K562 (cell line): ENCODE measurements around the gene PRKCG. TPM values are rescaled to one million over a fixed set of nuclear protein-coding genes. Genes with fewer than 3 reads are reported as not detected.

ENCODE experiments used
- BRF2 ChIP-seq: IDR thresholded peaks from 3 replicates; pipeline ENCODE4 v1.6.1; 2011; ENCODE audit warnings: borderline replicate concordance, mild to moderate bottlenecking; ENCODE audit not compliant: insufficient read length, insufficient read depth
- EP300 ChIP-seq: IDR thresholded peaks from 2 replicates; pipeline ENCODE4 v1.6.1; 2012; ENCODE audit warnings: low read length, improper control_type of control experiment
- GATAD2A ChIP-seq: fragments of 450-650 bp; IDR thresholded peaks from 2 replicates; pipeline ENCODE4 v1.6.1; 2017
- HDAC3 ChIP-seq: fragments of 450-650 bp; IDR thresholded peaks from 2 replicates; pipeline ENCODE4 v1.6.1; 2018; ENCODE audit warnings: borderline replicate concordance, mild to moderate bottlenecking, moderate library complexity; ENCODE audit not compliant: partially characterized antibody
- HIVEP1 ChIP-seq: fragments of 250-450 bp; sonication (Bioruptor Pico); IDR thresholded peaks from 2 replicates; pipeline ENCODE4 v1.4.0; 2020; ENCODE audit warnings: mild to moderate bottlenecking
- MBD2 ChIP-seq: sonication (generic); IDR thresholded peaks from 2 replicates; pipeline ENCODE4 v1.6.1; 2016; ENCODE audit warnings: low read depth, borderline replicate concordance
- MTA2 ChIP-seq: fragments of 450-650 bp; IDR thresholded peaks from 2 replicates; pipeline ENCODE4 v1.6.1; 2016; ENCODE audit warnings: low read depth
- PHB ChIP-seq: fragments of 250-450 bp; sonication (Bioruptor Pico); IDR thresholded peaks from 2 replicates; pipeline ENCODE4 v1.5.0; 2021
- PREB ChIP-seq: sonication (generic); formaldehyde crosslinking; IDR thresholded peaks from 2 replicates; pipeline ENCODE4 v1.8.1; 2023; ENCODE audit warnings: mild to moderate bottlenecking, missing genetic modification reagents
- TEAD1 ChIP-seq, 2 experiments: fragments of 450-650 bp in 1 of 2; sonication (generic) in 1 of 2; formaldehyde crosslinking; IDR thresholded peaks; 2 replicates each; pipeline versions ENCODE4 v1.4.0 to v1.8.0; 2020 to 2022; ENCODE audit warnings: mild to moderate bottlenecking in 2 of 2, missing genetic modification reagents in 1 of 2
- ZBTB2 ChIP-seq: fragments of 450-650 bp; IDR thresholded peaks from 2 replicates; pipeline ENCODE4 v1.6.1; 2016; ENCODE audit warnings: antibody characterized with exemption
- ZFP1 ChIP-seq: fragments of 450-650 bp; formaldehyde crosslinking; IDR thresholded peaks from 2 replicates; pipeline ENCODE4 v1.4.0; 2020; ENCODE audit warnings: mild to moderate bottlenecking, mixed read lengths
- ZNF316 ChIP-seq: fragments of 450-650 bp; IDR thresholded peaks from 2 replicates; pipeline ENCODE4 v1.6.1; 2016
- ZNF384 ChIP-seq: IDR thresholded peaks from 2 replicates; pipeline ENCODE4 v1.6.1; 2012; ENCODE audit warnings: low read depth, low read length, improper control_type of control experiment
- ZNF407 ChIP-seq: fragments of 450-650 bp; IDR thresholded peaks from 2 replicates; pipeline ENCODE4 v1.6.1; 2016; ENCODE audit warnings: low read depth
- ZNF695 ChIP-seq: fragments of 450-650 bp; formaldehyde crosslinking; IDR thresholded peaks from 2 replicates; pipeline ENCODE4 v1.4.0; 2020; ENCODE audit warnings: mild to moderate bottlenecking, moderate library complexity
- ZSCAN29 ChIP-seq: fragments of 450-650 bp; IDR thresholded peaks from 2 replicates; pipeline ENCODE4 v1.6.1; 2017
- polyA plus RNA-seq, 8 experiments: library from polyadenylated mRNA; depleted of rRNA in 4 of 8; stranded (reverse) in 5 of 8; unstranded in 3 of 8; fragments of >200 nt; fragmentation: Nextera tagmentation in 2 of 8; fragmentation: Illumina TruSeq in 1 of 8; extraction: Ambion mirVana in 2 of 8; extraction: Trizol in 1 of 8; gene quantifications; 2 replicates each; pipeline versions ENCODE4 v1.2.1 to v1.2.3, GENCODE V29; 2011 to 2014; ENCODE audit warnings: inconsistent platforms in 1 of 8, missing spikeins in 1 of 8
- total RNA-seq, 7 experiments: library from RNA; depleted of rRNA in 6 of 7; stranded (reverse); fragments of >200 nt in 6 of 7; fragmentation: Illumina TruSeq in 2 of 7; extraction: Trizol in 2 of 7; gene quantifications; 2 replicates each; pipeline versions ENCODE4 v1.2.1 to v1.2.3, GENCODE V29; 2011 to 2021; ENCODE audit warnings: low replicate concordance in 1 of 7

The PRKCG gene
- total and polyA plus RNA-seq, 9 of the 15 experiments (the other 6 are each of a cell fraction or from before 2014, with no cell fraction given) = not detected

GRCh38 chr19:53868892-53869804 is 12.8 kb upstream of the PRKCG start (continued):
- TF ChIP-seq ZNF407 (no peak), MBD2 (peak; percentile 46; the same call in 1 of the 2 replicates), MTA2 (peak; percentile 47; the same call in 1 of the 2 replicates), PHB (CRISPR knock-in tag) (no peak), EP300 (peak; percentile 84), HIVEP1 (CRISPR knock-in tag) (0 out of 2 replicates have a peak, but pooled peaks have one; percentile 10), BRF2 (no peak), PREB (CRISPR knock-in tag) (no peak), ZBTB2 (peak; percentile 64; the same call in 1 of the 2 replicates), ZFP1 (CRISPR knock-in tag) (no peak), ZNF695 (CRISPR knock-in tag) (no peak), TEAD1 (CRISPR knock-in tag; IDR thresholded peaks at IDR 0.05) (peak; percentile 18 to 44; a peak in 1 of 4 replicates), ZSCAN29 (no peak), GATAD2A (peak; percentile 62; the same call in 1 of the 2 replicates), ZNF316 (no peak), HDAC3 (peak; percentile 74), ZNF384 (no peak)
